Posterior cingulate gyrus (tissue), 11 donors: ENCODE data around the gene CACNB1.
"Not testable (repeated sequence)": the region's sequence is repeated elsewhere in the genome, so short reads cannot be mapped to it uniquely, and the experiment has no call there.

Experiments used
- DNase-seq, 10 donors: peaks; one replicate each; pipeline versions ENCODE4 v3.0.0 to v3.0.0-alpha.2; 2020 to 2021; ENCODE audit warnings: mixed read lengths in 3 of 10
- intact Hi-C: fragments of 100-400 bp; cut with DNase I; formaldehyde crosslinking; loops from one replicate; pipeline ENCODE4 v1.15.1; 2023

CACNB1 gene

GRCh38 chr17:39138431-39139160 is 58.9 kb downstream of the CACNB1 start:
- DNase-seq: peak in 1 of 10 donors; percentile 40
- intact Hi-C loops: no loop called here

DNA sequence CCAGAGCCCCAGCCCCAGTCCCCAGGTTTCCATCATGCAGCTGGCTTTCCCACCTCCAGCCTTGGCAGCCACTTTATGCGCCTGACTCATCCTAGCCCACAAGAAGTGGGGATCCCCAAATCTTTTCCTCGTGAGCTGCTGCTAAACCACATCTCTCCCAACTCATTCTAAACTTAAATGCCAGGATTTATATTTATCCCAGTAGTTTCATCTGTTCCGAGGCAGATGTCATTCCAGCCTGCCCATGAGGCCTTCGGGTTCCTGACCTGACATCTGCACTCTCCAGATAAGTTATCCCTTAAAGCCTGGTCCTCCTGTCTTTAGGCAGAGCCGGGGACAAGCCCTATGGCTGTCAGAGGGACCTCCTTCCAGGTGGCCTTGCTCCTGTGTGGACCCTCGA is 62.6 kb downstream of the CACNB1 start:
- intact Hi-C loops: no loop called here
- peak in 1 of 10 donors; percentile 24 for DNase-seq

DNA sequence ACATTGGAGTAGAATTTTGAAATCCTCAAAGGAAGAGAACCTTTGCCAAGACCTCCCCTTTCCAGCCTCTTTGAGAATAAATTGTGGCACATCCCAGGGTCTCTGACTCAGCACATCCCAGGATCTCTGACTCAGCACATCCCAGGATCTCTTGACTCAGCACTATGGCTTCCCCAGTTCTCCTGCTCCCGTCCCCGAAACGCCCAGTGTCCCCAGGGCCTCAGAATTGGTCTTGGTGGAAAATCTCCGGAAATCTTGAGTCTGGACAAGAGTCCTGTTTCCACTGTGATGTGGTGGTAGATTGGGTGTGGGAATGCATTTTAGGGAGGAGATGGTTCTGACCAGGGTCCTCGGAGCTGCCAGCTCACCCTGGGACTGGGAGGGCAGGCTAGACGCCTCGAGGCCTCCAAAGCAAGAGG is 65.3 kb downstream of the CACNB1 start:
- peak in 1 of 10 donors; percentile 61 for DNase-seq

GRCh38 chr17:39131616-39132015 is 65.9 kb downstream of the CACNB1 start:
- DNase-seq: peak in 2 of 10 donors; percentile 17 to 31
- intact Hi-C loops: no loop called here

More for the DNA sequence above, 65.3 kb downstream of the CACNB1 start:
- intact Hi-C loops: no loop called here

GRCh38 chr17:39130205-39130604 is 67.3 kb downstream of the CACNB1 start:
- intact Hi-C loops: no loop called here
- no peak for DNase-seq

- DNase-seq, intact Hi-C loops: not testable (repeated sequence)
Measured at GRCh38 chr17:39129544-39129943, 67.9 kb downstream of the CACNB1 start.

DNA sequence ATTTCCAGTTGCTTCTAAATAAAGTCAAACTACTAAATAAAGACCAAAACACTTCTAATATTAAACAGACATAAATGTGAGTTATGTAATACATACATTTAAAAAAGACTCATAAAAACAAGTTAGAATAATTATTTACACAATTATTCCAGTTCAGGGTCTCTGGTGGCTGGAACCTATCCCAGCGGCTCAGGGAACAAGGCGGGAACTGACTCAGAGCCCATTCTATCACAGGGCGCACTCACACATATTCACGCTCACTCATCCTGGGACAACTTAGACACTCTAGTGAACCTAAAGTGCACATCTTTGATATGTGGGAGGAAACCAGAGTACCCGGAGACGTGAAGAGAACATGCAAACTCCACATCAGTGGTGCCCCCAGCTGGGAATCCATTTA is 71.0 kb downstream of the CACNB1 start:
- intact Hi-C loops: no loop called here

GRCh38 chr17:39125143-39125875 is 72.2 kb downstream of the CACNB1 start:
- intact Hi-C loops: no loop called here
- DNase-seq: no peak

More for the DNA sequence above, 71.0 kb downstream of the CACNB1 start:
- DNase-seq: peak in 2 of 10 donors; percentile 12 to 17

DNA sequence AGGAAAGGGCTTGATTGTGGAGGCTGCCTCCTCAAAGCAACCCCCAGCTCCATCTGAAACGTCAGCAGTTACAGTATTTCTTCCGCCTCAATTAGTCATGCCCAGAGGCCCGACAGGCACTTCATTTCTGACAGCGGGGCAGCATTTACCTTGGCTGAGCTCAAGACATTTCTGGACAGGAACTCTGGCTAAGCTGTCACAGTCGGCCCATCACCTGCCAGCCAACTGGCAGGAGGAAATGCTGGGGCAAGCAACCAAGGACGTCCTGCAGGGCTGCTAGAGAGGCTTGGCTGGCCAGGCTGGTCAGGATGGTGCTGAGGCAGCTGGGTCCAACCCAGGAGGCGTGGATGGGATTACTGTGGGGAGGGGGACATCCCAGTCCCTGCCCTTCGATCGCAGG is 73.8 kb downstream of the CACNB1 start:
- no peak for DNase-seq
- intact Hi-C loops: no loop called here
